Measurements from ENCODE around the gene TMPRSS5. TPM values are rescaled to one million over a fixed set of nuclear protein-coding genes. Genes with fewer than 3 reads are reported as not detected.

Gene TMPRSS5
- total RNA-seq, 2 experiments from 2014 or later: 0.81 to 1.6 TPM

GRCh38 chr11:113681711-113682413 is 24.2 kb downstream of the TMPRSS5 start:
- CTCF ChIA-PET: no interaction called here
- POLR2A ChIA-PET: no interaction called here
- H3K4me3 Mint-ChIP-seq: no peak overlapping the region

GRCh38 chr11:113681282-113681681 is 24.8 kb downstream of the TMPRSS5 start:
- POLR2A ChIA-PET: no interaction called here
- TF ChIP-seq CTCF (IDR thresholded peaks at IDR 0.05): no peak
- no peak overlapping the region for H3K27ac ChIP-seq (ENCODE audit: low read depth in 1 of 2, low read length in 2 of 2)
- intact Hi-C loops (cut with DNase I, micrococcal nuclease): no loop called here
- H3K36me3 ChIP-seq (ENCODE audit: insufficient read depth, low read length): no peaks in the 10 kb centered on the region
- ATAC-seq (ENCODE audit: poor library complexity): no peak
- CTCF ChIA-PET: no interaction called here
- H3K4me3 Mint-ChIP-seq: no peak overlapping the region
- no peak overlapping the region for H3K4me3 ChIP-seq (ENCODE audit: low read length)
- H3K9me3 ChIP-seq (ENCODE audit: control insufficient read depth in 1 of 2, insufficient read depth in 1 of 2, low read length in 2 of 2): no peaks in the 10 kb centered on the region
- DNase-seq: no peak
- H3K36me3 Mint-ChIP-seq (ENCODE audit: low read depth): no peaks in the 10 kb centered on the region
- no peaks in the 10 kb centered on the region for H3K9me3 Mint-ChIP-seq
- no peak overlapping the region for H3K27ac Mint-ChIP-seq
- peaks cover 0 to 3% of the 10 kb centered on the region in 2 experiments for H3K27me3 ChIP-seq (ENCODE audit: control insufficient read depth in 1 of 2, insufficient read depth in 2 of 2, low read length in 2 of 2)
- no peaks in the 10 kb centered on the region for H3K4me1 ChIP-seq (ENCODE audit: insufficient read depth, low read length)
- no peaks in the 10 kb centered on the region for H3K27me3 Mint-ChIP-seq
- H3K4me1 Mint-ChIP-seq (ENCODE audit: low read depth): no peaks in the 10 kb centered on the region

More at GRCh38 chr11:113681711-113682413, 24.2 kb downstream of the TMPRSS5 start:
- intact Hi-C loops (cut with DNase I, micrococcal nuclease): no loop called here
- Mint-ChIP-seq H3K27me3 (no peaks in the 10 kb centered on the region), H3K4me1 (ENCODE audit: low read depth) (no peaks in the 10 kb centered on the region), H3K9me3 (no peaks in the 10 kb centered on the region), H3K27ac (no peak overlapping the region), H3K36me3 (ENCODE audit: low read depth) (no peaks in the 10 kb centered on the region)
- Histone ChIP-seq H3K27me3 (ENCODE audit: control insufficient read depth in 1 of 2, insufficient read depth in 2 of 2, low read length in 2 of 2) (peaks cover 0 to 3% of the 10 kb centered on the region in 2 experiments), H3K27ac (ENCODE audit: low read depth in 1 of 2, low read length in 2 of 2) (no peak overlapping the region), H3K9me3 (ENCODE audit: control insufficient read depth in 1 of 2, insufficient read depth in 1 of 2, low read length in 2 of 2) (no peaks in the 10 kb centered on the region), H3K4me1 (ENCODE audit: insufficient read depth, low read length) (no peaks in the 10 kb centered on the region), H3K36me3 (ENCODE audit: insufficient read depth, low read length) (no peaks in the 10 kb centered on the region), H3K4me3 (ENCODE audit: low read length) (no peak overlapping the region)
- ATAC-seq (ENCODE audit: poor library complexity) (no peak), DNase-seq (no peak)
- no peak for TF ChIP-seq CTCF (IDR thresholded peaks at IDR 0.05)

- Mint-ChIP-seq H3K36me3 (ENCODE audit: low read depth) (no peaks in the 10 kb centered on the region), H3K4me3 (no peak overlapping the region), H3K27ac (no peak overlapping the region), H3K9me3 (no peaks in the 10 kb centered on the region), H3K27me3 (peaks cover 4% of the 10 kb centered on the region), H3K4me1 (ENCODE audit: low read depth) (no peaks in the 10 kb centered on the region)
- no peak overlapping the region for H3K4me3 ChIP-seq (ENCODE audit: low read length)
- H3K4me1 ChIP-seq (ENCODE audit: insufficient read depth, low read length): no peaks in the 10 kb centered on the region
- H3K9me3 ChIP-seq (ENCODE audit: control insufficient read depth in 1 of 2, insufficient read depth in 1 of 2, low read length in 2 of 2): no peaks in the 10 kb centered on the region
- H3K36me3 ChIP-seq (ENCODE audit: insufficient read depth, low read length): no peaks in the 10 kb centered on the region
- peaks cover 0 to 3% of the 10 kb centered on the region in 2 experiments for H3K27me3 ChIP-seq (ENCODE audit: control insufficient read depth in 1 of 2, insufficient read depth in 2 of 2, low read length in 2 of 2)
- intact Hi-C loops (cut with DNase I, micrococcal nuclease): no loop called here
- no peak overlapping the region for H3K27ac ChIP-seq (ENCODE audit: low read depth in 1 of 2, low read length in 2 of 2)
- ATAC-seq (ENCODE audit: poor library complexity): no peak
- POLR2A ChIA-PET: no interaction called here
- CTCF ChIA-PET: no interaction called here
- DNase-seq: no peak
- TF ChIP-seq CTCF (IDR thresholded peaks at IDR 0.05): no peak
These were observed 28.4 kb downstream of the TMPRSS5 start for GRCh38 chr11:113677685-113678084.

Data from CD4-positive, alpha-beta T cell (primary cell).